Ovary (tissue), 3 donors: ENCODE measurements around the gene AZU1.

Source experiments
- CTCF ChIP-seq, 3 donors: fragments of 450-650 bp in 2 of 3; fragments of 200-600 bp in 1 of 3; IDR thresholded peaks; one replicate each; pipeline versions ENCODE4 v1.5.1 to v1.8.0; 2016 to 2022; ENCODE audit warnings: antibody characterized with exemption in 3 of 3, mild to moderate bottlenecking in 1 of 3
- POLR2A ChIP-seq: fragments of 450-650 bp; IDR thresholded peaks from one replicate; pipeline ENCODE4 v1.6.1; 2017; ENCODE audit warnings: antibody characterized with exemption, mild to moderate bottlenecking, moderate library complexity
- donor health status: DM: no; HTN: no; CAD: no.

- TF ChIP-seq CTCF (IDR thresholded peaks at IDR 0.05) (no peak), POLR2A (no peak)
Measured at GRCh38 chr19:805166-805551, 22.5 kb upstream of the AZU1 start.
